ENCODE results near the gene RASD2. TPM values are rescaled to one million over a fixed set of nuclear protein-coding genes. Genes with fewer than 3 reads are reported as not detected.

RASD2 gene
- total RNA-seq, 1 donor from 2014 or later: 2.0 TPM

DNA sequence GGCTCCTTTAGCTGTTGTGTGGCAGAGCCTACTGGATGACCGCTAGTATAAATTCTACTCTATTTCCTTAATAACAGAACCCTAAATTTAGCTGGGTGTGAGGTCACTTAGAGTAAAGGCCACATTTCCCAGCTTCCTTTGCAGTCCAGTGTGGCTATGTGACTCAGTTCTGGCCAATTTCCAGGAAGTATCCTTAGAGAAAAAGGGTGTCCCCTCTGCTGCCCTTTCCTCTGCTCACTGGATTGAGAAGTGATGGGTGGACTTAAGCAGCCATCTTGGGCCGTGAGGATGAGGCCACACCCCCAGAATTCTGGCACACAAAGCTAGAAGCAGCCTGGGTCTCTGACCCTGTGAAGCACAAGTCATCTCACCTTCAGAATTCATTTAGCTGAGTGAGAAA is 11.7 kb upstream of the RASD2 start:
- Histone ChIP-seq H3K4me1 (peaks cover 8% of the 10 kb centered on the region), H3K36me3 (no peaks in the 10 kb centered on the region), H3K27ac (no peak overlapping the region), H3K27me3 (no peaks in the 10 kb centered on the region), H3K4me3 (no peak overlapping the region), H3K9me3 (no peaks in the 10 kb centered on the region)
- no peak for TF ChIP-seq POLR2A (IDR thresholded peaks at IDR 0.05)
- no peak for TF ChIP-seq POLR2AphosphoS5 (IDR thresholded peaks at IDR 0.05; ENCODE audit: insufficient read depth in 1 of 2, low read depth in 1 of 2)
- TF ChIP-seq CTCF (IDR thresholded peaks at IDR 0.05): no peak
- no peak for DNase-seq (ENCODE audit: extremely low spot score in 2 of 2)
- intact Hi-C loops (cut with DNase I): no loop called here

GRCh38 chr22:35530700-35531099 is 9.9 kb upstream of the RASD2 start:
- intact Hi-C loops (cut with DNase I): no loop called here
- Histone ChIP-seq H3K4me1 (peaks cover under 1% of the 10 kb centered on the region), H3K27ac (no peak overlapping the region), H3K4me3 (no peak overlapping the region), H3K9me3 (no peaks in the 10 kb centered on the region), H3K27me3 (no peaks in the 10 kb centered on the region), H3K36me3 (no peaks in the 10 kb centered on the region)
- TF ChIP-seq CTCF (IDR thresholded peaks at IDR 0.05) (no peak), POLR2AphosphoS5 (IDR thresholded peaks at IDR 0.05; ENCODE audit: insufficient read depth in 1 of 2, low read depth in 1 of 2) (no peak), POLR2A (IDR thresholded peaks at IDR 0.05) (no peak)
- DNase-seq (ENCODE audit: extremely low spot score in 2 of 2): no peak

DNA sequence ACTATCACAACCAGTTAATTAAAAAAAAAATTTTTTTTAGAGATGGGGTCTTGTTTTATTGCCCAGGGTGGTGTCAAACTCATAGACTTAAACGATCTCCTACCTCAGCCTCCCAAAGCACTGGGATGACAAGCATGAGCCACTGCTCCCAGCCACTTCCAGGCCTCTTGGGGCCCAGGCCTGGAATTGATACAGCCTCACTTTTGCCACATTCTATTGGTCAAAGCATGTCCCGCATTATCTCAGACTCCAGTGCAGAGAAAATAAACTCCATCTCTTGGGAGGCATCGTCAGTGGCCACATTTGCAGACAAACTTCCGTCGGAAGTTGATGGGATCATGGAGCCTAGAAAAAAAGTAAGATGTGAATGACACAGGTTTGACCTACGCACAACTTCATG is 9.4 kb upstream of the RASD2 start:
- no peak for DNase-seq (ENCODE audit: extremely low spot score in 2 of 2)
- no peaks in the 10 kb centered on the region for H3K27me3 ChIP-seq
- TF ChIP-seq POLR2AphosphoS5 (IDR thresholded peaks at IDR 0.05; ENCODE audit: insufficient read depth in 1 of 2, low read depth in 1 of 2): no peak
- H3K4me1 ChIP-seq: no peaks in the 10 kb centered on the region
- no peaks in the 10 kb centered on the region for H3K36me3 ChIP-seq
- no peak overlapping the region for H3K4me3 ChIP-seq
- intact Hi-C loops (cut with DNase I): no loop called here
- H3K9me3 ChIP-seq: no peaks in the 10 kb centered on the region
- no peak overlapping the region for H3K27ac ChIP-seq

DNA sequence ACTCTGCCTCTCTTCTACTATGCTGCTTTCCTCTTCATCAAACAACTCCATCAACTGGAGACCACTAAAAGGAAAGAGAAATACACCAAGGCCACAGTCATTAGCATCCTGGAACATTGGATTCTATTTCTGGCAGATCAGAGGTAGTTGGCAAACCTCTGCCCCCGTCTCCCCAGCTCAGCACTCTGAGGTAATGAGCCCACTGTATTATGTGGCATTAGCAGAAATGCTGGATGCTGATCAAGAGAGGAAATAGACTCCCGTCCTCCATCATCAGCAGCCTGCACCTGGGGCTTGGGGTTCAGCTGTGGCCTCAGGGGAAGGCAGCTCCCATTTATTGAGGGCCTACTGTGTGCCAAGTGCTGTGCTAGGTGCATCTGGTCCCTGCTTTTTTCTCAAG is 9.0 kb upstream of the RASD2 start:
- no peaks in the 10 kb centered on the region for H3K4me1 ChIP-seq
- no peak overlapping the region for H3K4me3 ChIP-seq
- no peaks in the 10 kb centered on the region for H3K27me3 ChIP-seq
- no peak overlapping the region for H3K27ac ChIP-seq
- intact Hi-C loops (cut with DNase I): no loop called here
- no peaks in the 10 kb centered on the region for H3K9me3 ChIP-seq
- H3K36me3 ChIP-seq: no peaks in the 10 kb centered on the region
- no peak for DNase-seq (ENCODE audit: extremely low spot score in 2 of 2)
- TF ChIP-seq POLR2A (IDR thresholded peaks at IDR 0.05) (no peak), POLR2AphosphoS5 (IDR thresholded peaks at IDR 0.05; ENCODE audit: insufficient read depth in 1 of 2, low read depth in 1 of 2) (no peak), CTCF (IDR thresholded peaks at IDR 0.05) (no peak)

DNA sequence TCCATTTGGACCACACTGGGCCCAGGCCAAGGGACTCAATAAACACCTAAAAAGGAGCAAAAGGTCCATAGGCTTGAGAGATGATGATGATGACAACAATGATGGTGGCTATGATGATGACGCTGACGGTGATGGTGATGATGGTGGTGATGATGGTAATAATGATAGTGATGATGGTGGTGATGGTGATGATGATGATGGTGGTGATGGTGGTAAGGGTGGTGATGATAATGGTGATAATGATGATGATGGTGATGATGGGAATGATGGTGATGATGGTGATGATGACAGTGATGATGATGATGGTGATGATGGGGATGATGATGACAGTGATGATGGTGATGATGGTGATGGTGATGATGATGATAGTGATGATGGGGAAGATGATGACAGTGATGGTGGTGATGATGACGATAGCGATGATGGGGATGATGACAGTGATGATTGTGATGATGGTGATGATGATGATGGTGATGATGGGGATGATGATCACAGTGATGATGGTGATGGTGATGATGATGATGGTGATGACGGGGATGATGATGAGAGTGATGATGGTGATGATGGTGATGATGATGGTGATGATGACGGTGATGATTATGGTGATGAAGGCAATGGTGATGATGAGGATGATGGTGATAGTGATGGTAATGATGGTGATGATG is 7.1 kb upstream of the RASD2 start:
- Histone ChIP-seq H3K36me3 (no peaks in the 10 kb centered on the region), H3K27me3 (no peaks in the 10 kb centered on the region), H3K27ac (no peak overlapping the region), H3K4me3 (no peak overlapping the region), H3K4me1 (no peaks in the 10 kb centered on the region), H3K9me3 (no peaks in the 10 kb centered on the region)
- TF ChIP-seq CTCF (IDR thresholded peaks at IDR 0.05) (no peak), POLR2AphosphoS5 (IDR thresholded peaks at IDR 0.05; ENCODE audit: insufficient read depth in 1 of 2, low read depth in 1 of 2) (no peak), POLR2A (IDR thresholded peaks at IDR 0.05) (no peak)
- DNase-seq (ENCODE audit: extremely low spot score in 2 of 2): no peak
- intact Hi-C loops (cut with DNase I): no loop called here

All from vagina (tissue), 2 donors.